Daoy (cell line): ENCODE results near the gene ZNHIT2. TPM values are rescaled to one million over a fixed set of nuclear protein-coding genes. Genes with fewer than 3 reads are reported as not detected.

Experiments used
- DNase-seq: peaks from one replicate; pipeline ENCODE4 v3.0.0-alpha.2; 2015; ENCODE audit warnings: low read depth
- total RNA-seq: library from RNA; depleted of rRNA; stranded (reverse); fragments of >200 nt; shearing (Covaris generic); gene quantifications from 2 replicates; pipeline ENCODE4 v1.2.3, GENCODE V29; 2014; rRNA removed

ZNHIT2 gene
- total RNA-seq, 1 experiment from 2014 or later, result 18.2 TPM

DNA sequence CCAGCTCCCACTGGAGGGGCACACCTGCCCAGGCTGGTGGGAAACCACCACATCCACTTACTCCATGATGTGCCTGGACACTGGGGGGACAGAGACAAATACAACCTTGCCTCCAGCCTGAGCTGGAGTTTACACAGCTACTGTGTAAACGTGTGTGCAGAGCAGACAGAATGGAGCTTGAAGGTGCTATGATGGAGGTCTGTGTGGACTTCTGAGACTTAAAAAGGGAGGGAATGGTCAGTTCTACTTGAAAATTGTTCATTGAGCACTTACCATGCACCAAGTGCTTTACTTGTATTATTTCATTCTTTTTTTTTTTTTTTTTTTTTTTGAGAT lies 44.9 kb downstream of the ZNHIT2 start:
- DNase-seq, result no peak

DNA sequence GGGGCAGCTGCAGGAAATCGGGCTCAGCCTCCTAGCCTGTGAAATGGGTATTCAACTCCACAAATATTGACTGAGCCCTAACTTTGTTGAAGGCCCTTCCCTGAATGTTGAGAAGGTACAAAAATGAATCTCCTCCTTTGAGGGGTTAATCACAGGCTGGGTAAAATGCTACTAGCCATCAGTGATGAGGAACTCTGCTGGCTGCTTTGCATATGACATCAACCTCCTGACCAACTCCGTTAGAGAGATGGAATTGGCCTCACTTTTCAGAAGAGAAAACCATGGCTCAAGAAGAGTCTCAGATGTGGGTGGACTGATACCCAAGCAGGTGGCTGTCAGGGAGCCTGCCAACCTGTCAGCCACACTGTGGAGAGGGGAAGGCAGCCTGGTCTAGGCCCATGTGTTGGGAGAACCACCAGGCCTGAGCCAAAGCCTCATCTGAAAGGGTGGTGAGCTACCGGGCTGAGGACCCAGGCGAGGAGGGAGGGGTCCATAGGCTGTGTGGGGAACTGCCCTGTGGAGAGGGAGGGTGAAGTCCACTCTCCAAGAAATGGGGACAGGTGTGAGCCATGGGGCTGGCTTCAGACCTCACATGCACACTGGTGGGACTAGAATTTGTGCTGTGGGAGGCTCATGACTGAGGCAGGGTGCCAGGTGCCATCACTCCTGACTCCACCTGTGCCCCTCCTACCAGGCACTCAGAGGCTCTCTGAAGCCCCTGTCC lies 45.4 kb downstream of the ZNHIT2 start:
- no peak for DNase-seq

DNA sequence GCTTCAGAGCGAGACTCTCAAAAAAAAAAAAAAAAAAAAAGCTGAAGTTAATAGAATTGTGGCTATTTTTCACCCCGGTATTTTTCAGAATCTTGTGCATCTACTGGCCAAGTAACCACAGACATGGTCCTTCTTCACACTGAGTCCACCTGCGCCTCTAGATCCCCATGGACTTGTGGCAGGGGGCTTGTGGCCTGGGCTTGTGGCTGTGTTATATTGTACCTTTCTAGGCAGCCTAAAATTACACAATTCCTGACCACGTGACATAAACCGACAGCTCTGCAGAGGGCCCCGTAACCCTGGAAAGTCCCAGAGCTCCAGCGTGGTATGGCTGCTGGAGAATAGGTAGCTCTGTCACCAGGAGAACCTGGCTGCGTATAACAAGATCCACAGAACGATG lies 48.3 kb downstream of the ZNHIT2 start:
- DNase-seq, result peak; percentile 30

GRCh38 chr11:65067446-65067845 lies 50.1 kb downstream of the ZNHIT2 start:
- DNase-seq, result no peak

GRCh38 chr11:65066805-65067291 lies 50.7 kb downstream of the ZNHIT2 start:
- DNase-seq, result no peak

Other genes with a start within 250 kb of the ZNHIT2 start
- gene EHD1, start 239.1 kb downstream of the ZNHIT2 start, total RNA-seq, result 27.0 and 35.6 TPM in 2 replicates
- 8.2 and 11.1 TPM in 2 replicates for gene ATG2A, start 200.5 kb downstream of the ZNHIT2 start, total RNA-seq
- 7.8 and 8.5 TPM in 2 replicates for gene PPP2R5B, start 193.0 kb downstream of the ZNHIT2 start, total RNA-seq
- not detected in 2 replicates for gene GPHA2, start 181.8 kb downstream of the ZNHIT2 start, total RNA-seq
- not detected in 2 replicates for gene MAJIN, start 145.6 kb downstream of the ZNHIT2 start, total RNA-seq
- 0.51 TPM in 1 of 2 replicates, not detected in the other for gene BATF2, start 120.7 kb downstream of the ZNHIT2 start, total RNA-seq
- 83.4 and 194 TPM in 2 replicates for gene ARL2, start 103.5 kb downstream of the ZNHIT2 start, total RNA-seq
- 15.8 and 17.9 TPM in 2 replicates for gene SNX15, start 90.3 kb downstream of the ZNHIT2 start, total RNA-seq
- gene SAC3D1, start 76.5 kb downstream of the ZNHIT2 start, total RNA-seq, result 10.8 and 17.0 TPM in 2 replicates
- not detected in 2 replicates for gene NAALADL1, start 59.1 kb downstream of the ZNHIT2 start, total RNA-seq
- 75.2 and 77.1 TPM in 2 replicates for gene CDCA5, start 33.7 kb downstream of the ZNHIT2 start, total RNA-seq
- gene ZFPL1, start 33.5 kb downstream of the ZNHIT2 start, total RNA-seq, result 36.6 and 52.9 TPM in 2 replicates
- 333 and 361 TPM in 2 replicates for gene VPS51, start 21.5 kb downstream of the ZNHIT2 start, total RNA-seq
- gene TM7SF2, start 5.8 kb downstream of the ZNHIT2 start, total RNA-seq, result 3.2 and 4.0 TPM in 2 replicates
- gene FAU, start 4.4 kb upstream of the ZNHIT2 start, total RNA-seq, result 578 and 654 TPM in 2 replicates
- 63.2 and 68.2 TPM in 2 replicates for gene MRPL49, start 4.6 kb upstream of the ZNHIT2 start, total RNA-seq
- 8.8 and 11.5 TPM in 2 replicates for gene SYVN1, start 16.8 kb upstream of the ZNHIT2 start, total RNA-seq
- gene SPDYC, start 52.5 kb upstream of the ZNHIT2 start, total RNA-seq, result not detected in 2 replicates
- gene CAPN1, start 64.2 kb upstream of the ZNHIT2 start, total RNA-seq, result 30.1 and 30.7 TPM in 2 replicates
- 26.5 and 31.2 TPM in 2 replicates for gene POLA2, start 144.3 kb upstream of the ZNHIT2 start, total RNA-seq
- gene CDC42EP2, start 197.2 kb upstream of the ZNHIT2 start, total RNA-seq, result 2.8 and 2.9 TPM in 2 replicates
- gene DPF2, start 216.2 kb upstream of the ZNHIT2 start, total RNA-seq, result 47.7 and 47.8 TPM in 2 replicates
- 0.34 and 0.42 TPM in 2 replicates for gene TIGD3, start 237.1 kb upstream of the ZNHIT2 start, total RNA-seq